Measurements from ENCODE around the gene DUSP22. TPM values are rescaled to one million over a fixed set of nuclear protein-coding genes. Genes with fewer than 3 reads are reported as not detected.

DUSP22 gene
- polyA plus RNA-seq, 3 donors, result 107 to 120 (median 117) TPM

- Histone ChIP-seq H3K79me2 (ENCODE audit: insufficient read depth, low read length) (no peaks in the 10 kb centered on the region), H3K27me3 (ENCODE audit: control insufficient read depth in 2 of 2, insufficient read depth in 2 of 2, low read length in 2 of 2) (peaks cover 0 to 7% of the 10 kb centered on the region in 2 donors), H4K20me1 (ENCODE audit: insufficient read depth, low read length) (no peaks in the 10 kb centered on the region), H3K4me1 (ENCODE audit: control insufficient read depth in 1 of 2, insufficient read depth in 2 of 2, low read length in 2 of 2) (peaks cover 10 to 12% of the 10 kb centered on the region in 2 donors), H3K9ac (ENCODE audit: insufficient read depth, low read length, poor library complexity, severe bottlenecking) (no peak overlapping the region), H3K27ac (ENCODE audit: low read depth in 1 of 2, low read length in 2 of 2) (no peak overlapping the region), H2AFZ (ENCODE audit: insufficient read depth, low read depth, low read length, poor library complexity, severe bottlenecking) (peak overlapping the region; percentile 38), H3K36me3 (replicated peaks in 1 of 2; ENCODE audit: control insufficient read depth in 1 of 2, insufficient read depth in 2 of 2, low read length in 2 of 2) (no peaks in the 10 kb centered on the region), H3K4me2 (replicated peaks; ENCODE audit: extremely low read depth, low read length, poor library complexity, severe bottlenecking) (peak overlapping the region; percentile 37), H3K9me3 (replicated peaks in 1 of 2; ENCODE audit: control insufficient read depth in 1 of 2, insufficient read depth in 1 of 2, low read length in 2 of 2) (no peaks in the 10 kb centered on the region), H3K4me3 (replicated peaks in 1 of 3; ENCODE audit: low read depth in 2 of 3, low read length in 3 of 3) (no peak overlapping the region)
- peaks cover 15% of the 10 kb centered on the region for H3K4me1 Mint-ChIP-seq
- H3K4me3 Mint-ChIP-seq, result peak overlapping the region in 1 of 2 donors; percentile 73
- TF ChIP-seq, protein P1, sequence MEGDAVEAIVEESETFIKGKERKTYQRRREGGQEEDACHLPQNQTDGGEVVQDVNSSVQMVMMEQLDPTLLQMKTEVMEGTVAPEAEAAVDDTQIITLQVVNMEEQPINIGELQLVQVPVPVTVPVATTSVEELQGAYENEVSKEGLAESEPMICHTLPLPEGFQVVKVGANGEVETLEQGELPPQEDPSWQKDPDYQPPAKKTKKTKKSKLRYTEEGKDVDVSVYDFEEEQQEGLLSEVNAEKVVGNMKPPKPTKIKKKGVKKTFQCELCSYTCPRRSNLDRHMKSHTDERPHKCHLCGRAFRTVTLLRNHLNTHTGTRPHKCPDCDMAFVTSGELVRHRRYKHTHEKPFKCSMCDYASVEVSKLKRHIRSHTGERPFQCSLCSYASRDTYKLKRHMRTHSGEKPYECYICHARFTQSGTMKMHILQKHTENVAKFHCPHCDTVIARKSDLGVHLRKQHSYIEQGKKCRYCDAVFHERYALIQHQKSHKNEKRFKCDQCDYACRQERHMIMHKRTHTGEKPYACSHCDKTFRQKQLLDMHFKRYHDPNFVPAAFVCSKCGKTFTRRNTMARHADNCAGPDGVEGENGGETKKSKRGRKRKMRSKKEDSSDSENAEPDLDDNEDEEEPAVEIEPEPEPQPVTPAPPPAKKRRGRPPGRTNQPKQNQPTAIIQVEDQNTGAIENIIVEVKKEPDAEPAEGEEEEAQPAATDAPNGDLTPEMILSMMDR (IDR thresholded peaks at IDR 0.05), result no peak
- peaks cover 3 to 41% (median 14%) of the 10 kb centered on the region in 7 donors for H3K9me3 Mint-ChIP-seq
- DNase-seq, result peak; percentile 24 to 57 (median 42)
- intact Hi-C loops (cut with micrococcal nuclease), result no loop called here
- H3K27ac Mint-ChIP-seq, result no peak overlapping the region
- H3K36me3 Mint-ChIP-seq, result no peaks in the 10 kb centered on the region
- H3K27me3 Mint-ChIP-seq (ENCODE audit: low read depth in 3 of 3), result peaks cover 14 to 34% (median 21%) of the 10 kb centered on the region in 3 donors
- WGBS (ENCODE audit: insufficient coverage), result 58% methylated on average over 16 of the region's 16 CpGs
Measured at GRCh38 chr6:372336-372911, 80.1 kb downstream of the DUSP22 start.

- Mint-ChIP-seq H3K27ac (no peak overlapping the region), H3K4me1 (peaks cover 15% of the 10 kb centered on the region), H3K36me3 (no peaks in the 10 kb centered on the region), H3K4me3 (peak overlapping the region in 1 of 2 donors; percentile 73), H3K27me3 (ENCODE audit: low read depth in 3 of 3) (peaks cover 14 to 32% (median 18%) of the 10 kb centered on the region in 3 donors), H3K9me3 (peaks cover 3 to 45% (median 14%) of the 10 kb centered on the region in 7 donors)
- H3K4me2 ChIP-seq (replicated peaks; ENCODE audit: extremely low read depth, low read length, poor library complexity, severe bottlenecking), result peak overlapping the region; percentile 37
- no peaks in the 10 kb centered on the region for H3K36me3 ChIP-seq (replicated peaks in 1 of 2; ENCODE audit: control insufficient read depth in 1 of 2, insufficient read depth in 2 of 2, low read length in 2 of 2)
- H3K4me1 ChIP-seq (ENCODE audit: control insufficient read depth in 1 of 2, insufficient read depth in 2 of 2, low read length in 2 of 2), result peaks cover 10 to 12% of the 10 kb centered on the region in 2 donors
- intact Hi-C loops (cut with micrococcal nuclease), result no loop called here
- whole genome bisulfite sequencing (ENCODE audit: insufficient coverage), result 89% methylated on average over 8 of the region's 8 CpGs
- no peak for DNase-seq
- H3K4me3 ChIP-seq (replicated peaks in 1 of 3; ENCODE audit: low read depth in 2 of 3, low read length in 3 of 3), result no peak overlapping the region
- no peaks in the 10 kb centered on the region for H3K9me3 ChIP-seq (replicated peaks in 1 of 2; ENCODE audit: control insufficient read depth in 1 of 2, insufficient read depth in 1 of 2, low read length in 2 of 2)
- no peaks in the 10 kb centered on the region for H3K79me2 ChIP-seq (ENCODE audit: insufficient read depth, low read length)
- TF ChIP-seq, protein P1 (IDR thresholded peaks at IDR 0.05), result no peak
- no peak overlapping the region for H3K9ac ChIP-seq (ENCODE audit: insufficient read depth, low read length, poor library complexity, severe bottlenecking)
- H2AFZ ChIP-seq (ENCODE audit: insufficient read depth, low read depth, low read length, poor library complexity, severe bottlenecking), result peak overlapping the region; percentile 38
- H3K27me3 ChIP-seq (ENCODE audit: control insufficient read depth in 2 of 2, insufficient read depth in 2 of 2, low read length in 2 of 2), result peaks cover 0 to 7% of the 10 kb centered on the region in 2 donors
- H4K20me1 ChIP-seq (ENCODE audit: insufficient read depth, low read length), result no peaks in the 10 kb centered on the region
- no peak overlapping the region for H3K27ac ChIP-seq (ENCODE audit: low read depth in 1 of 2, low read length in 2 of 2)
Measured at GRCh38 chr6:373031-373430, 80.7 kb downstream of the DUSP22 start.

Measured in CD14-positive monocyte (primary cell).